NK-92 treated with Interleukin-12 subunit alpha and Interleukin-12 subunit beta, amount 100 ng/mL, for 24 hours (cell line): ENCODE results near the gene DGCR8.

Experiments
- DNase-seq: peaks from one replicate; lab custom pipeline; 2025; lab: John Stamatoyannopoulos, UW

Gene DGCR8

DNA sequence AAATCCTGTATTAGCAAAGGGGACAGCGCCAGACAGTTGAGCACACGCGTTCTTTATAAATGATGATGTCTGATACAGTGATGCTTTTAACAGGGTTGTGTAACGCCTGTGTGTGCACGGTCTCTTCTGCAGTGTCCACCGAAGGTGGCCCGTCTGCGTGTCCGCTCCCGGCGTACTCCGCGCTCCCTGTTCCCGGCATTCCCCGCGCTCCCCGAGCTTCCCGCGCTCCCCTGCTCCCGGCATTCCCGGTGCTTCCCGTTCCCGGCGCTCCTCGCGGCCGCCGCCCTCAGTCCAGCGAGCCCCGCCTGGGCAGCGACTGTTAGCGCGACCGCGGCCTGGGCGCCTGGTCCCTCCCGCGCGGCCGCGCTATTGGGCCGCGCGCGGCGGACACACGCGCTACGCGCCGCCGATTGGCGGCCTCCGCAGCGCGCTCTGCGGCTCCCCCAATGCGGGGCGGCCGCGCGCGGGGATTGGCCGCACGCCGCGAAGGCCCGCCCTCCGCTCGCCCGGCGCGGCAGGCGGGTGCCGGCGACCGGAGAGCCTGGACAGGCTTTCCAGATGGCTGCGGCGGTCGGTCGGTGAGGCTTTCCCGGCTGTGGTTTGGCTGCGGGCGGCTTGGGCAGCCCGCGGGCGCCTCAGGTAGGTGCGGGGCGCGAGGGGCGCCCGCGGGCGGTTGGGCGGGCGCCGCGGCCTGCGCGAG is at the start of gene DGCR8:
Gene DGCR8 (plus strand): TSS at position 497 of the 700 bp plus-strand sequence. CDS start 5,723 bp downstream, outside the sequence.
- peak; percentile 34 for DNase-seq

- no peak for DNase-seq
Measured at GRCh38 chr22:20031732-20032406, 48.2 kb upstream of the DGCR8 start.

GRCh38 chr22:20032407-20032991 is 47.5 kb upstream of the DGCR8 start:
- no peak for DNase-seq

DNA sequence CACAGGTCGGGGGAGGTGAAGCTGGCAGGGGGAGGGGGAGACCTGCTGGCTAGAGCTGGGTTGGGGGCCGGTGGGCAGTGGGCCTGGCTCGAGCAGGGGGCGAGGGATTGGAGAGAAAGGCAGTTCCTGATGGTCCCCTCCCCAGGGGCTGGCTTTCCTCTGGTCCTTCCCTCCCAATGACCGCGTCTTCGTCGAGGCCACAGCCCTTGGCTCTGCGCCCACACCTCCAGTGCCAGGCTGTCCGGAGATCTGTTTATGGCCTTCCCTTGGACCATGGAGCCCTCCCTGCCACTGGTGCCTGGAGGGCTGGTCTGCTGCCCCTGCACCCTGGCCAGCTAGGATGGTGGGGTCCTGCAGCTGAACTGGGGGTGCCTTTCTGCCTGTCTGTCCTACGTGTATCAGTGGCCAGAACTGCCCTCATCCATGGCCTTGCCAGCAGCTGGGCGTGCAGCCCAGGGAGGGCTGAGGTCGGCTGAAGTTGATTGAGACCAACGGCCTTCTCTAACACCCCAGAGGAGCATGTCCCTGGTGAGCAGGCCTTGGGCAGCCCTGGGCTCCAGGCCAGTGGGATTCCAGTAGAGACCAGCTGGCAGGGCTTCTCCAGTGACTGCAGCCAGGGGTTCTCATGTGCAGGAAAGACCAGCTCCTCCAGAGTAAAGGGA is 46.9 kb upstream of the DGCR8 start:
- no peak for DNase-seq

DNA sequence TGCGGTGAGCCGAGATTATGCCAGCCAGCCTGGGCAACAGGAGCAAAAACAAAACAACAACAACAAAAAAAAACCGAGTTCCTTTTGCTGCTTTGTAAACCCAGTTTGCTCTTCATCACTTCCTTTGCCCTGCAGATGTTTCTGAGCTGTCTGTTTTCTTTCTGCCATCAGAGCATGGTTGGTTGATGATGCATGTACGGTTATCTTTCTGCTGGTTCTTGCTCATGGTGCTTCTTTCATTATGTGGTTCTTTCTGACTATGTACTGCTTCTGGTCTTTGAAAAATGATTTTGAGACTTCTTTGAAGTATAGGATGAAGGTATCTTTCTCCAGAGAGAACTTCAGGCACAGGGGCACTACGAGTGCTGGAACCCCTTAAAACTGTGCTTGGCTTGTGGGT is 45.9 kb upstream of the DGCR8 start:
- DNase-seq: no peak

- no peak for DNase-seq
Measured at GRCh38 chr22:20035375-20036083, 44.5 kb upstream of the DGCR8 start.

GRCh38 chr22:20036084-20036482 is 44.0 kb upstream of the DGCR8 start:
- DNase-seq: no peak

DNA sequence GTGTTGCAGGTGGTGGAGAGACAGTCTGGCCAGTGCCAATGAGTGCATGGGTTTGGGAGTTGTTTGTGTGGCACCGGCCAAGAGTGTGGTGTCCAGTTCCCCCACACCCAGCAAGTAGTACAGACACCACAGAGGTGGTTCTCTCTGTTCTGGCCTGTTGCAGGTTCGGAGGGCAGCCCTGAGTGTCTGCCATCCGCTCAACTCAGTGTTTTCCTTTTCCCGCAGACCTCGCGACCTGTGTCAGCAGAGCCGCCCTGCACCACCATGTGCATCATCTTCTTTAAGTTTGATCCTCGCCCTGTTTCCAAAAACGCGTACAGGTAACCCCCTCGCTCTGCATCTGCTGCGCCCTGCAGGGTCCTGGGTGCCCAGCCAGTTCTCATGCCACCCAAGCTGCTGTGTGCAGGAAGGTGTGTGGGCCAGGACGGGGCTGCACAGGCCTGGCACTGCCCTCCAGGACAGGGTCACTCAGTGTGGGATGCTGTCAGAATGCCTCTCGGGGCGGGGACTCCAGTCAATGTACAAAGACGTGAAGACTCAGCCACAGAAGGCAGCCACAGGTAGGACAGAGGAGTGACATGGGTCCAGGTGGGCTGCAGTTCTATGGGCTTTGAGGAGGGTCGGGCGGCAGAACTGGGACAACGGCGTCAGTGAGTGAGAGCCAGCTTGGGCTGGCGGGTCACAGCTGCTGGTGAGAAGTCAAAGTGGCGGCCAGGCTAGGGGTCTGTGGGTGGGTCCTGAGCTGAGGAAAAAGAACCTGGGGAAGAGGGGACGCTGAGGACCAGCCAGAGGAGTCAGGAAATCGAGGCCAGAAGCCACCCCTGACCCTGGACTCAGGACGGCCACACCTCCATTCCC is 43.3 kb upstream of the DGCR8 start:
- no peak for DNase-seq

GRCh38 chr22:20037419-20037818 is 42.6 kb upstream of the DGCR8 start:
- no peak for DNase-seq

GRCh38 chr22:20038574-20038973 is 41.5 kb upstream of the DGCR8 start:
- no peak for DNase-seq

DNA sequence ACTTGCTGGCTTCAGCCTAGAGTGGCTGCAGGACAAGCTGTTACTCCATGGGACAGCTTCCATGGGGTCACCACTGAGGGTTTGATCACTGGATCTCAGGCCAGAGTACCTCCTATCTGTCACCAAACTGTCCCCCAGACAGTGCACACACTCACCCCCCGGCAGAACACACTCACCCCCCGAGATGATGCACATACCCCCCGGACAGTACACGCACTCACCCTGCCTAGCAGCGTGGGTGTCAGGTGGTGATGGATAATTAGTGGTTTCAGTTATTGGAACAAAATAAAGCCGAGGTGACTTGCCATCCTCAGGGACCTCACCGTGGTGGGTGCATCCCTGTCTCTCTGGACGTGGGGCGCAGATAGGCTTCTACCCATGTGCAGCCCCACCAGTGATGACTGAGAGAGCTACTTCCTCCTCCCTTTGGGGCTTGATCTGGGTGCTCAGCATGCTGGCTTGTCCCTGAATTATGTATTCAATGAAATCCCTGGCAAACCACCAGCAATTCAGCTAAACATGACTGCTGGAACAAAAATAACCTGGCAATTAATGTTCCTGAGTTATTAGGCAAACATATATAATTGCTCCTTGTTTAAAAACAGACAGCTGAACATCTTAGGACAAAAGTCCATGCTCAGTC is 40.2 kb upstream of the DGCR8 start:
- DNase-seq: no peak

DNA sequence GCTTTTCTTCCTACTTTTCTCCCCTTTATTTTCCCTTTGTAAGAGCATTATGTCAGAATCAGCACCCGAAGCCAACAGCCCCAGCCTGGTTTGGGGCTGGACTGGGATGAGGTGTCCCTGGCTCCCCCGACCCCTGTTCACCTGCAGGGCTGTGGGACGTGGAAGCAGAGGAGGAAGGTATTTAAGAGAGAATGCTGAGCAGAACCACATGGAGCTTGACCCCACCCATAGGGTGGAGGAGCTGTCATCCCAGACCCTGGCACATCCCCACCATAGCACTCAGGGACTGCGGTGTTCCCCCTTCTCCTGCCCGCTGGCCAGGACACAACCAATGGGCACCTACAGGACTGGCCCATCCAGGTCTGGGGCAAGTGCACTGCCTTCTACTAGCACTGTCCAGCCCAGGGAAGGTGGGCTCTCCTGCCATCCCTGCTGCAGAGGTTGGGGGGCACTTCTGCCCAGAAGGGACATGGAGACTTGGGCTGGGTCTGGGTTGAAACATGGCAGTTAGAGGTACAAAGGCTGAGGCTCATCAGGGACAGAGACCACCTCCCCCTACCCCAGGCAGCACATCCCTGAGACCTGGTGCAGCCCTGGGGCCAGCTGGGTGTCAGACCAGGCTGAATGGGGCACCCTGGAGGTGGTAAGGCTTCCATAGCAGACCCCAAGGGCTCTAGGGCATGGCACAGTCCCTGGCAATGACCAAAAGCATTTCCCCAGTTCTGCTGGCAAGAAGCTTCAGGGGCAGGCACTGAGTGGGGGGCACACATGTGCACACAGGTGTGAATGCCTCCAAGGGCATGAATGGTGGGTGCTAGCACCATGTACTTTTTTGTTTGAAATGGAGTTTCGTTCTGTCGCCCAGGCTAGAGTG is 39.5 kb upstream of the DGCR8 start:
- no peak for DNase-seq

DNA sequence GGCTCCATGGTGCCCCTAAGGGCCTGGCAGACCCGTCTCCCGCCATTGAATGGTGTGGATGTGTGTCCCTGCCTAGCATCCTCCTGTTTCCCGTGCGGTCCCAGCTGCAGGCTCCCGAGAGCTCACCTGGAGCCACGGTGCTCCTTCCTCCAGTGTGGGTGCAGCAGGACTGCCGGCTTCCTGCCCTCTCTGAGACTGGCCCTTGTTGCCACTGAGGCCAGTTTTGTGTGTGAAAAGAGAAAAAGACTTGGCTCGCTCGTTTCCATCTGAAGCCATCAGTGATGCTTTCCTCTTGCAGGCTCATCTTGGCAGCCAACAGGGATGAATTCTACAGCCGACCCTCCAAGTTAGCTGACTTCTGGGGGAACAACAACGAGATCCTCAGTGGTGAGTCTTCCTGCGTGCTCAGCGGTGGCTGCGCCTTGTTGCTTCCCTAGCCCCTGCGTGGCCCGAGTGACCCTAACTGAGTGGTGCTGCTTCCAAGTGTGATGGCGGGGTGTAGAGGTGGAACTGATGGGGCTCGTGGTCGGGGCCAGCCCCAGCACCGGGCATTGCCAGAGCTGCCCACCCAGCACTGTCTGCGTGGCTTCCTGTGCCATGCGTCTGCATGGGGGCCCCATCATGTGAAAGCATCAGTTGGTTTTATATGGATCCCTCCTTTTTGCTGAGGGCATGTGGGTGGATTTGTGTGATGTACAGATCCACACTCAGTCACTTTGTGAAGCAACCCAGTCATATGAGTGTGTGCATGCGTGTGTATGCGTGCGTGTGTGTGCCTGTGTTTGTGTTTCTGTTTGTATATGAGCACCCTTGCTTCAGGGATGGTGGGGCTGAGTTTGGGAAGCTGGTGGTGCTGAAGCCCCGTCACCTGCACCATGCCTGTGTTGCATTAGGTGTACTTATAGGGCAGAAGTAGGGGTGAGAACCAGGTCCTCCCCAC is 36.7 kb upstream of the DGCR8 start:
- no peak for DNase-seq

- no peak for DNase-seq
Measured at GRCh38 chr22:20043997-20044342, 36.1 kb upstream of the DGCR8 start.

DNA sequence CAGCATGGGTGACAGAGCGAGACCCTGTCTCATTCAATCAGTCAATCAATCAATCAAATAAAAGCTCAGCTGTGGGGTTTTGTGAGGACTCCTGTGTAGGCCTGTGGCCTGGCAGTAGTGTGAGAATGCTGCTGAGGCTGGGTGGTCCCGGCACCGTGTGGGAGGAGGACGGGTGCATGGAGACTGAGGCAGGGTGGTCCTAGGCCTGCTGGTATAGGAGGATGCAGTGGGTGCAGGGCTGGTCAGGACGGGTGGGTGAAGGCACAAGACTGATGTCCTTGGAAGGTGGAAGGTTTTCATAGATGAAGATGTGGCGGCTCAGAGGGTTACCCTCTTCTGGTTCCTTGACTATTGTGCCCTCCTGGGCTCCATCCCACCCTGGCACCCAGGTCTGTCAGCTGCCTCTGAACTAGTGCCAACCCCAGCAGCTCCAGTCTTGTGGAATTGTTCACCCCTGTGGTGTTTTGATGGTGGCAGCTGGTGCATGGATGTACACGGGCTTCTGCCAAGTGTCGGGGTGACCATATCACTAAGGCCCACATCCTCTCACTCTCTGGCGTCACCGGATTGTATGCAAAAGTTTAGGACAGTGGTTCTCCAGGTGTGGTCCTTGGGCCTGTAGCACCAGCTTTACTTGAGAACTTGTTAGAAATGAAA is 35.4 kb upstream of the DGCR8 start:
- no peak for DNase-seq

- DNase-seq: no peak
Measured at GRCh38 chr22:20046730-20047129, 33.3 kb upstream of the DGCR8 start.

DNA sequence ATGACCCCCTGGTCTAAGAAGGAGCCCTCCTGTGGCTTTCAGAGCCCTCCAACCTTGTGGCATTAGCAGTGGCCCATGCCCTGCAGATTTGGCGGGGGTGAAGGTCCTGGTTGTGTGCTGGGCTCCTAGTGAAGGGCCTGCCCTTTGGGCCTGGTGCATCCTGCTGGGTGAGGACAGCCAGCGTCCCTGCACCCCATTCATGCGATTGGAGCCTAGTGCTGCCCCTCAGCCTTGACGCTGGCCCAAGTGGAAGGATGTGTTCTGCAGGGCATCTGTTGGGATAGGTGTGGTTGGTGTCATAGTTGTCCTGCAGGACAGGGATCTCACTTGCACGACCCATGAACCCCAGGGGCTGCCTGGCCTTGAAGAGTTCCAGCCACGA is 28.1 kb upstream of the DGCR8 start:
- DNase-seq: no peak
